Right lobe of liver (tissue), 4 donors: Measurements from ENCODE around the gene RPL18.

Experiments
- CTCF ChIP-seq, 4 donors: fragments of 200-600 bp in 3 of 4; fragments of 450-650 bp in 1 of 4; IDR thresholded peaks; one replicate each; pipeline versions ENCODE4 v1.5.1 to v1.8.0; 2016 to 2022; ENCODE audit warnings: antibody characterized with exemption in 4 of 4, mild to moderate bottlenecking in 2 of 4
- POLR2A ChIP-seq: fragments of 450-650 bp; IDR thresholded peaks from one replicate; pipeline ENCODE4 v1.6.1; 2017; ENCODE audit warnings: antibody characterized with exemption, mild to moderate bottlenecking
- donor health status: DM: no; HTN: no; CAD: no.
- donor health status: DM: no; HTN: no; CAD: no.
- donor health status: DM: no; HTN: yes; CAD: no.

GRCh38 chr19:48613852-48614435, 5.0 kb downstream of the RPL18 start:
- TF ChIP-seq CTCF (IDR thresholded peaks at IDR 0.05) (no peak), POLR2A (no peak)
